NOMO-1 treated with dmso at 0.1 percent for 144 hours (cell line): ENCODE results near the gene IL11RA.

Experiments
- DNase-seq: peaks from one replicate; lab custom pipeline; 2025; ENCODE audit not compliant: unreplicated experiment; lab: John Stamatoyannopoulos, UW

IL11RA gene

DNA sequence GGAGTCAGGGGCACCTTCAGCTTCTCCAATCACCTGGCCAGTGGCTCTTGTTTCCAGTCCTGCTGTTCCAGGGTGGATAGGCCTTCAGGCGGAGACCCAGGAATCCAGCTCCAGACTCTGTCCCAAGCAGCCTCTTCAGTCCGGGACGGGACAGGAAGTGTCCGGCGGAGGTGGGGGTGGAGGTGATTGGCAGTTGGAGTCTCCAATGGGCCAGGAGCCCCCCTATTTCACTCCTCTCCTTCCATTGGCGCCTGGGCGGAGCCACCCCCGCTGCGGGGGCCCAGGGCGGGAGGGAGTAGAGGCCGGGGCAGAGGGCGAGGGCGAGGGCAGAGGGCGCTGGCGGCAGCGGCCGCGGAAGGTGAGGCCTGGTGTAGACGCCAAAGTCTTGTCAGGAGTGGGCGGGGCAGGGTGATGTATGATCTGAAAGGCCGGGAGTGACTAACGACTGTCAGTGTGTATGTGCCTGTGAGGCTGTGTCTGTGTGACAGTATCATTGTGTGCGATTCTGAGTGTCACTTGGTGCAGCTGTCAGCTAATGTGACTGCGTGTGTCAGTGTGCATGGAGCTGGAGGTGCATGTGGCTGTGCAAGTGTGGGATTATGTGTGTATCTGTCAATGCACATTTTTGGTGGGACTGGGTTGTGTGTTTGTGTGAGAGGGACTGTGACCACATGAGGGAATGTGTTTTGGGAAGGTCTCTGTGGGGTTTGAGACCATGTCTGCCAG lies at the start of gene IL11RA:
Gene IL11RA (plus strand): TSS at position 310 of the 726 bp plus-strand sequence. CDS start 3,033 bp downstream, outside the sequence.
- peak; percentile 94 for DNase-seq

- peak; percentile 34 for DNase-seq
Measured at GRCh38 chr9:34603610-34604231, 48.3 kb upstream of the IL11RA start.

DNA sequence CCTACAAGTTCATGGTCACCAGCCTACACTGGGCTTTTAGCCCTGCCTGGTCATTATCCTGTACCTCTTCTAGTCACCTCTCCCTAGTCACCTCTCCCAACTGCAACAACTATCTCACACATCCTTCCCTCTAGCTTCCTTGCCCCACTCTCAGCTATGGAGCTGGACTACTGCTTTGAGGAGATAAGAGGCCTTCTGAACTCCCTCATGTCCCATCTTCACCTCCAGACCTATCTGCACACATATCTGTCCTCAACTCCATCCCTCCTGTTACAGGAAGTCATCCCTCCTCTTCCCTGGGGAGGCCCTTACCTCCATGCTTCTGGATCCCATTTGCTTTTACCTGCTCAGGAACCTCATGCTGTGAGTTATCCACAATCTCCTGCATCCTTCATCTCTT lies 45.8 kb upstream of the IL11RA start:
- DNase-seq = no peak

DNA sequence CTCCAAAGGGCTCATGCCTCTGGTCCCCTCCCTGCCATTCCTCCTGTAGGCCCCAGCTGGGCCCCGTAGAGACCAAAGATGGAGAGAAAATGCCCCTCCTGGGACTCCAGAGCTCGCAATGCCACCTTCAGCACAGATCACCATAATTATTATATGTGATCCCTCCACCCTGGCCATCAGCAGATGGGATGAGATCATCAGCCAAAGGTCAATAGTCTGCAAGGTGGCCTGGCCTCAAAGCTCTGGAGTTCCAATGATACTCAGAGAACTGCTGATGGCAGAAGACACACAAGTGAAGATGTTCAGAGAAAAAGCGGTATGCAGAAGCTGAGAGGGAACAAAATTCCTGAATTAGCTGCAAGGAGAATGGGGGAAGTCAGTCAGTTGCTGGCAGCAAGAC lies 45.1 kb upstream of the IL11RA start:
- DNase-seq = no peak

DNA sequence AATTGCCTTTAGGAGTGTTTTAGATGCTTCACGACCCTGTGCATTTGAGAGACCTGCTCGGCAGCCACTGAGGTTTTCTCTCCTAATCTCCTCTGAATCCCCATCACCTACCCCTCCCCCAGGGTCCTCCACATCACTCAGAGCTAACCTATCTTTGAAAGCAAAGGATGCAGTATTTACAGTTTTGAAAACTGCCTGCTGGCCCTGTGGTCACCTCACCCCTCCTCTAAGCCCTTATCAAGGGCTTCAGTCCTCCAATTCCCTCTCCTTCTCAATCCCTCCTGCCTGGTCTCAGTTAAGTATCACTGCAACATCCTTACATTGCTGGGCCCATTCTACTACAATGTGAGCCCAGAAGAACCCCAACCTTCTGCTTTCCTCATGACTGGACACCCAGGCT lies 44.7 kb upstream of the IL11RA start:
- DNase-seq = no peak

- DNase-seq = no peak
Measured at GRCh38 chr9:34610434-34611206, 41.4 kb upstream of the IL11RA start.

GRCh38 chr9:34611251-34611810 lies 40.7 kb upstream of the IL11RA start:
- DNase-seq = no peak

GRCh38 chr9:34611811-34612787 lies 39.9 kb upstream of the IL11RA start, which contains the start of gene RPP25L:
RPP25L (minus strand) TSS chr9:34612097; CDS start chr9:34611296, 801 bp downstream.
- peak; percentile 82 for DNase-seq

- DNase-seq = peak; percentile 73
Measured at GRCh38 chr9:34612788-34613390, 39.1 kb upstream of the IL11RA start.

GRCh38 chr9:34615132-34615531 lies 36.9 kb upstream of the IL11RA start:
- no peak for DNase-seq

GRCh38 chr9:34620061-34620994 lies 31.7 kb upstream of the IL11RA start, which contains the start of gene DCTN3:
DCTN3 (minus strand) TSS chr9:34620495; CDS start chr9:34620464, 31 bp downstream.
- DNase-seq = peak; percentile 96

DNA sequence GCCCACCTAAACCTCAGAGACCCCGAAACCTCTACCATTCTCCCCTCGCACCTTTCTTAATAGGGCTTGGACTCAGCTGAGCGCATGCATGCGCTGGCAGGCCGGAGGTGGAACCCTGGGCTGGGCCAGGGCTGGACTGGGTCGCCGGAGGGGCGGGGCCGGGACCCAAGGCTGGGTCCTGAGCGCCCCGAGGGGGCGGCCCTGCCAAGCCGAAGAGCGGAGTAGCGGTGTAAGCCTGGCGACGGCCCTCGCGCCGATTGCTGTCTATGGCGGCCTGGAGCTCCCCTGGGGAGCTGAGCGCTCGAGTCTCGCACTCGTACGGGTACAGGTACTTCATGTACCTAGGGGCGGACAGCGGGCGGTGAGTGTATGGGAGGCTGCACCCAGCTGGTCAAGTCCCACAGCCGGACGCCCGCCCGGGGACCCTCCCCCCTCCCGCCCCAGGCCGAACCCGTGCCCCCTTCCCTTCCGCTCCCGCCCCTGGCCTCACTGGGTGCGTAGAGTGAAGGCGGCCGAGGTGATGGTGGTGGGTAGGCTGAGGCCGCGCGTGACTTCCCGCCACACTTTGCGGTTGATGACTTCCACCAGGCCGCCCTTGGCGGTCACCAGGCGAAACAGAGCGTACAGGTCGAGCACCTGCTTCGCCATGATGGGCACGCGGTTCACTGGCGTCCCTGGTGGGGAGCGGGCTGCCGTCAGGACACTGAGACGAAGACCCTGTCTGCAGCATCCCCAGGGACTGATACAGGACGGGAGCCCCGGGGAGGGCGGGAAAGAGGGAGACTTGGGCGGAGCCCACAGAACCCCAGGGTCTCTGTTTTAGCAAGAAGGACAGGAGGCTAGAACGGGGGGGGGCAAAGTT lies 28.4 kb upstream of the IL11RA start:
- DNase-seq = no peak

DNA sequence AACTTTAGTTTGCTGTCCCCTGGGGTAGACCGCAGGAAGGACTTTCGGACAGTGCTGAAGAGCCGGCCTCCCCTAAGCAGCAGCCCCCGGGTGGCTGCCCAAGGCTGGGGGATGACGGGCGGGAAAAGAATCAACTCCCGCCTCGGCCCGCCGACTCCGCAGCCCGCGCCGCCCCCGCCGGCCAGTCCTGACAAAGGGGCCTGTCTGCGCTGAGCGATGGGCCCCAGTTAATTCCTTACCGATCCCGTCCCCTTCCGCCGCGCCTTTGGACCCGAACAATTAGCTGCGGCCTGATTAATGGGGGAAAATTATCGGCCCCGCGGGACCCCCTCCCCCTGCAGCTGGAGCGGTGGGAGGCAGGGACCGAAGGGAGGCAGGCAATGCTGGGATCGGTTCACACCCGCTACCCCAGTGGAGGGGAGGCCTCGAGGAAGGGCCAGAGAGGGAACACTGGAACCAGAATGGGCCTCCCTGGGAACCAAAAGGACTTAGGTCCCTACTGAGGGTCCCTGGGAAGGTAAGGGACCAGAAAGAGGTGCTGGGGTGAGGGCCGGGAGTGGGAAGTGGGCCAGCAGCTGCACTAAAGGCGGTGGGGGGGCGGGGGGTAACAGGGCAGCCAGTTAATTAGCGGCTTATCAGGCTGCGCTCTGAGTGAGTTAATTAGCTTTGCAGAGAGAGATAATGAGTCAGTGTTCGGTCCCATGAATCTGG lies 27.4 kb upstream of the IL11RA start:
- no peak for DNase-seq

DNA sequence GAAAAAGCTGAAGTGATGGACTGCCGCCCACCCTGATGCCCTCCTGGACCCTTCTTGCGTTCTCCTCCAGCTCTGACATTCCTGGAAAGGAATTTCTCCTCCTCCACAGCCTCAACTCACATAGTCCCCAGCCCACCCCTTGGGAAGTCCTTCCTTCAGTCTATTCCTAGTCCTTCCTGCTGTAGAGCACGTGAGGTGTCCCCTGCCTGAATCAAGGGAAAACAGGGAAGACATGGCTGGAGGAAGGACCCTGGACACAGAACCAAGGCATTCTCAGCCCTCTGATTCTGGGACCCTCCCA lies 26.8 kb upstream of the IL11RA start:
- no peak for DNase-seq

GRCh38 chr9:34627716-34628655 lies 24.0 kb upstream of the IL11RA start:
- no peak for DNase-seq
